HUDEP-2 (cell line): ENCODE results near the gene WFIKKN2.

Experiments
- DNase-seq, 76 experiments: peaks; one replicate each; lab custom pipeline; 2025; ENCODE audit not compliant: unreplicated experiment in 76 of 76; lab: John Stamatoyannopoulos, UW

The WFIKKN2 gene

DNA sequence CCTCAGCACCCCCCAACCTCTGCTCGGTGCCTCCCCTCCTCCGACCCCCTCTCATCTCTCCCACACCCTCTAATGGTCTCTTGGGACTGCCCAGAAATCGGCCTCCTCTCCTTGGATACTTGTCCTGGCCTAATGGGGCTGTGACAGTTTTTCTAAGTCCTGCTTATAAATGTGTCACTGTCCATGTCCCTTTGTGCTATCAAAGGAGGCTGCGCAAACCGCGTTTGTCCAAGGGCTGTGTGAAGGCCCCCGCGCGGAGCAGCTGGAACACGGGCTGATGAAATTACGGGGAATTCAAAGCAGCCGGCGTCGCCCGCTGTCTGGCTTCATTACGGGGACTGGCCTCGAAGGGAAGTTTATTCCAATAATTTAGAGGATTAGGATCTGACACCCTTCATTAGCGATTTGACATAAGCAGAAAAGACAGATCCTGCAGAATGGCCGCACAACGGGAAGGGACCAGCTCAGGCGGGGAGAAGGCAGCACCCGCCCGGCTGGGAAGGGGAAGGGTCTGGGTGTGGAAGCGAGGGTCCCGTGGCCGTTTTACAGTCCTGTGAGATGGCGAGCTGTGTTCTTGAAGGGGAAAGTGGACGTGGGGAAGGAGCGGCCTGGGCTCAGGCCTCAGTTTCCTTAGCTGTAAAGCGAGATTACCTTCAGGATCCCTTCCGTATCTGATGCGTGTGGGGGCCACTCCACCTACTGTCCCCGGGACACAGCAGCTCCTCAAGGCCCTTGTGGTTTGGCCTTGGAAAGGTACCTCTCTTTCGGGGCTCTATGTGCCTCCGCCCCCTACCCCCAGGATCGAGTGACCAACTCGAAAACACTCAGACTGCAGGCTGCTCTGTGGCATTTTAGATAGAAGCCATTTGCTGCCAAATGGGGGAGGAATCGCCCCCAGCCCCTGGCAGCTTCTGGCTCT, 1.6 kb upstream of the WFIKKN2 start:
- no peak for DNase-seq

DNA sequence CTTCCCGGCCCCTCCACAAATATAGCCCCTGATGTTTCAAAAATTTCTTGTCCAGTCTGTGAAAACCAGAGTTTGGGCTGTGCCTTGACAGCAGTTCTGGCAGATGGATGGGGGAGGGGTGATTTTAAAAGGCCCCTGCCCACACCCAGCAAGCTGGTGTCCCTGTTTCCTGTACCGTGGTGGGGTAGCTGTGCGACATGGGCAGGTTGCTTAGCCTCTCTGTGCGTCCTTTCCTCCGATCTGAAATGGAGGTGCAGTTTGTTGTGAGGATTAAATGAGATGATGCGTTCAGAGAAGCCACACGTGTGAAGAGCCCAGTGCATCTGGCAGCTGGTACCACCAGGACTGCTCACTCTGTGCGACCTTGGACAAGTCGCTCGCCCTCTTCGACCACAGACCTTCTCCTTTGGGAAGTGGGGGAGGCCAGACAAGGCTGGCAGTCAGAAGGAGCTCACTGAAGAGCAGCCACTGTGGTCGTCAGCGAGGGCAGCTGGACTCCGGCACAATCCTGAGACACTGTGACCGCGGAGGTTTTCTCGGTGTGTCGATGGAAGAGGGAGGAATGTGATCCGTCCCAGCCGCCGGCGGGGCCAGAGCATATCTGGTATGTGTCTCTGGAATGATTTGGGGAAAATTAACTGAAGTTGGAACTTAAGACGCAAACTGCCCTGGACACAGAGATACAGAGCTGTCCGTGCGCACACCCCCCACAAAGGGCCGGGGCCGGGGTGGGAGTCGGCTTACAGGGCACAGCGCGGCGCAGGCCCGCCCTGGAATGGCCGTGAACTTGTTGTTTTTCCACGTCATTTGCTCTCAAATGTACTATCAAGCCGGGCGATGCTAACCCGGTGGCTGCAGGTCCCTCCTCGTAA, 721 bp upstream of the WFIKKN2 start:
- DNase-seq: no peak

DNA sequence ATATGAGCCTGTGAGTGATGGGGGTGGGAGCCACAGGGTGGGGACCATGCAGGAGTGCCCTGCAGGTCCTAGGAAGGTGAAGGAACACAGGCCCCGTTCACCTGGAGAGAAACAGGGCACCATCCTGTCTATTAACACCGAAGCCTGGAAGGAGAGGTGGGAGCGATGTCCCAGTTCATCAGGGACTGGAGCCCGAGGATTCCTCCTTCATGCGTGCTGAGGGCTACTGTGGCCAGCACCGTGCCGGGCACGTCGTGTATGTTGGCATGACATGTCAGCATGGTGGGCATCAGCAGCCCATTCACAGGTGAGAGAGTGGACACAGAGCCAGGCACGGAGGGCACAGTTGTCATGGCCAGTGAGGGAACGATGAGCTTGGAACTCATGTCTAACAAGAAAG, 1.4 kb downstream of the WFIKKN2 start:
- DNase-seq: no peak

- peak in 1 of 76 experiments; percentile 4 for DNase-seq
Observed at GRCh38 chr17:50837286-50837979, 2.0 kb downstream of the WFIKKN2 start.

DNA sequence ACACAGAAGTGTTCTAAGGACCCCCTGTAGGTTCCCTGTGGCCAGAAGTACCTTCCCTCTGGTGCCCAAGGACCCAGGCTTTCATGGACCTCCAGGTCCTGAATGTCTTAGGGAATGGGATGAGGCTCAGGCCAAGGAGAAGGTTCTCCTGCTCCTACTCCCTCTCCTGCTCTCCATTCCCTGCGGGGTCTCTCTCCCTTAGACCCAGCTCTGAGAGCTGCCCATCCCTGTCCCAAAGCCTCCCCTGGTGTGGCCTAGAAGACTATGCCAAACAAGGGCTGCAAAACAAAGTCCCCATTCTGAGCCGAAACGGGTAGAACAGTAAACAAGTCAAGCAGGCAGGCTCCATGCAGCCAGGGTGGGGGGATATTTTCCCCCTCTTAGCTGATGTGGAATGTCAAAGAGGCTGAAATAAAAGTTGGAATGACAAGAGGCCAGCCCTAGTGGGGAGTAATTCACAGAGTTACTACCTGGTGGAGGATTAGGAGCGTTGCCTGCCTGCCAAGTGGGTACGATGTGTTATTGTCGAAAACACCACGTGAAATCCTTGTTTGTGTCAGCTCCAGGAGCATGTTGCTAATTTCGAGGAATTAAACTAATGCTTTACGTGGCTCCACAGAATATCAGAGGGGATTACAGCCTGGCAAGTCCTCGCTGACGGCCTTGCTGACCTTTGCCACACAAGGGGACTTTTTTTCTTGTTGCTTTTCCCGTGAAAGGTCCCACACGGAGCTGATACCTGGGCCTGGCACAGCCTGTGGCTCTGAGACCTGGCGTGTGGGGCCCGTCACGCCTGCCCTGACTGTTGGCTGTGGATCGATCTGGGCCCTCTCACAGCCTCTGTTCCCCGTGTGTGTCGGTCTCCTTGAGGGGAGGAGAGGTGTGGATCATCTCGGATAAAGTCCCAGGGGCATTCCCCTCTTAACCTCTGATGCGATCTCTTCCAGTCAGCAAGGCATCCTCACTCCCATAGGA, 2.9 kb downstream of the WFIKKN2 start:
- no peak for DNase-seq

GRCh38 chr17:50839591-50840310, 4.4 kb downstream of the WFIKKN2 start:
- no peak for DNase-seq

- DNase-seq: no peak
Observed at GRCh38 chr17:50840311-50840851, 5.0 kb downstream of the WFIKKN2 start.

GRCh38 chr17:50841277-50841948, 6.0 kb downstream of the WFIKKN2 start:
- no peak for DNase-seq

DNA sequence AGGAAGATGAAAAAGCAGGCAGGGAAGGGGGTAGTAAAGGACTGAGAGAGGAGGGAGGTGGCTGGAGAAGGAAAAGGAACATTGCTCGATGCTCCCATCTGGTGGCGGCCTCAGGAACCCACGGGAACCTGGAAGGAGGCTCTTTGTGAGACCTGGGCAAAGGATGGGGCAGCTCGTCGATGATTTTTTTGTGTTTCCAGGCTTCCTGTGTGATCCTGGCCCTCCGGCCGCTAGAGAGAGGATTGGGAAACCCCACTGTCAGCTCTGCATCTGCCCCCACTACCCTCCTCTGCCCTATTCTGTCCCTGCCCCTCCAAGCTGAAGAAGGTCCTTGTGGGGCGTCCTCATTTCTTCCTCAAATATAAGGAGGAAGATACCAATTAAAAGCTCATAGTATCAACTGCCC, 6.6 kb downstream of the WFIKKN2 start:
- peak in 50 of 76 experiments; percentile 3 to 64 (median 34) for DNase-seq

DNA sequence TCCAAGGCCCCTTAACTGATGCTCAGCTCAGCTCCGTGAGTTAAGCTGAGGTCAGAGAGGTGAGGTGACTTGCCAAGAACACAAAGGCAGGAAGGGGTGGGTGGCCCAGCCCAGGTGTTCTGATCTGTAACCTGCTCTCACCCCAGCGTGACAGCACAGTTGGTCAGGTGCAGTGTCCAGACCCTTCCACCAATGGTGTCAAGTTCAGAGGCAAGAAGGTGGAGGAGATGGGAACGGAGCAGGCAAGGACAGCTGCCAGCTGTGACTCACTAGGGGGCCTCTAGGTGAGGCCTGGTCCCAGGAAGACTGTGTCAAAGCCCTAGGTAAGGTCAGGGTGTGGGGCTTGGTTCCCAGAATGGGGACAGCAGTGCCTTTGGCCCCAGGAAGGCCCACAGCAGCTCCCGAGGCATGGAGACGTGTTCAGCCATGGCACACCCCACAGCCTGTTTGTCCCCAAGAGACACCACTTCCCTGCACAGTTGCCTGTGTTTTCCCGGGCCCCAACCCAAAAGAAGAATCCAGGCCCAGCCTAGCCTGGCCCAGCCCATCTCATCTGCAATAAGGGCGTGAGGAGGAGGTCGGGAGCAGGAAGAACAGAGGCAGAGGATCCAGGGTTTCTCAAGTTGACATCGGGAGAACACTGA, 7.2 kb downstream of the WFIKKN2 start:
- no peak for DNase-seq

GRCh38 chr17:50843150-50843905, 7.9 kb downstream of the WFIKKN2 start:
- DNase-seq: no peak

GRCh38 chr17:50844117-50844700, 8.8 kb downstream of the WFIKKN2 start:
- no peak for DNase-seq

DNA sequence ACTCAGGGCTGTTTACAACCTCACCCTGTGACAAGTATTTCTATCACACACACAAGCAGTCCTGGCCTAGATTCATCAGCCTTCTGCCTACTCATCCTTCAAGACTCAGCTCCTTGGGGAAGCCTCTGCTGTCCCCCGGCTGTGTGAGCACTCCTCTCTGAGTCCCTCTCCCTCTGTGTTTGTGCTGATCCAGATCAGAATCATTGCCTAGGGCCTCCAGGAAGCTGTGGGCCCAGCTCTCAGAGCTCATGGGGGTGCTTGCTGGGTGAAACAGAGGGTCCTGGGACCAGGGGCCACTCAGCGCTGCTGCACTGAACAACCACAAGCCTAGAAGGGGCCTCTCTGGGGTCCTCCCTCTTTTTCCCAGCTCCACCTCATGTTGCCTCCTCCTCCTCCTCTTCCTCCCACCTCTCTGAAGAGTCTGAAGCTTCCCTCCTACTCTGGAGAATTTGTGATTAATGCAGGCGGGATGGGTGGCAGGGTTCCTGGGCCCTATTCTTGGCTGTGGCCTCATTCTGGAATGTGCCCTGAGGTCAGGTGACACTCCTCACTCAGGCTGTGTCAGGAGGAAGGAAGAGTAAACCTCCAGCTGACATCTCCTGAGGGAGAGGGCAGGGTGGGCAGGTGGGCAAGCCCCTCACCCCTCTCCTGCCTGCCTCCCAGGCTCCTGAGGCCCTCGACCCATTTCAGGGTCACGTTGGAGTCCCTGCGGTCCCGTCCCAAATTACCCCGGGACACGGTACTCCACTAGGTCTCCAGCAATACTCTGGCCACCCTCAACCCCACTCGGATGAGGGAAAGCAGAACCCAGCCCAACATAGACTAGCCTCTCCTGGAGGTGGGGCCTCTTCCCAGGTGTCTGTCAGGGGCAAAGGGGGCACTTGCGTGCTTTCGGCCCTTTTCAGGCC, 10.1 kb downstream of the WFIKKN2 start:
- DNase-seq: no peak

- DNase-seq: no peak
Observed at GRCh38 chr17:50847566-50847965, 12.2 kb downstream of the WFIKKN2 start.

- DNase-seq: no peak
Observed at GRCh38 chr17:50848039-50848438, 12.7 kb downstream of the WFIKKN2 start.

DNA sequence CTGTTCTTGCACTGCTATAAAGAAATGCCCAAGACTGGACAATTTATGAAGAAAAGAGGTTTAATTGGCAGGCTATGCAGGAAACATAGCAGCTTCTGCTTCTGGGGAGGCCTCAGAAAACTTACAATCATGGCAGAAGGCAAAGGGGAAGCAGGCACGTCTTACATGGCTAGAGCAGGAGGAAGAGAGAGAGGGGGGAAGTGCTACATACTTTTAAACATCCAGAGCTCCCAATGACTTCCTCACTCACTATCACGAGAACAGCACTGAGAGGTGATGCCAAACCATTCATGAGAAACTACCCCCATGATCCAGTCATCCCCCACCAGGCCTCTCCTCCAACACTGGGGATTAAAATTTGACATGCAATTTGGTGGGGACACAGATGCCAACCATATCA, 13.3 kb downstream of the WFIKKN2 start:
- no peak for DNase-seq
